ENCODE data around the gene MSRB1. TPM values are rescaled to one million over a fixed set of nuclear protein-coding genes. Genes with fewer than 3 reads are reported as not detected.

The MSRB1 gene
- total and polyA plus RNA-seq, 9 of the 15 experiments (the other 6 are each of a cell fraction or from before 2014, with no cell fraction given) = 5.4 to 33.7 (median 25.7) TPM

DNA sequence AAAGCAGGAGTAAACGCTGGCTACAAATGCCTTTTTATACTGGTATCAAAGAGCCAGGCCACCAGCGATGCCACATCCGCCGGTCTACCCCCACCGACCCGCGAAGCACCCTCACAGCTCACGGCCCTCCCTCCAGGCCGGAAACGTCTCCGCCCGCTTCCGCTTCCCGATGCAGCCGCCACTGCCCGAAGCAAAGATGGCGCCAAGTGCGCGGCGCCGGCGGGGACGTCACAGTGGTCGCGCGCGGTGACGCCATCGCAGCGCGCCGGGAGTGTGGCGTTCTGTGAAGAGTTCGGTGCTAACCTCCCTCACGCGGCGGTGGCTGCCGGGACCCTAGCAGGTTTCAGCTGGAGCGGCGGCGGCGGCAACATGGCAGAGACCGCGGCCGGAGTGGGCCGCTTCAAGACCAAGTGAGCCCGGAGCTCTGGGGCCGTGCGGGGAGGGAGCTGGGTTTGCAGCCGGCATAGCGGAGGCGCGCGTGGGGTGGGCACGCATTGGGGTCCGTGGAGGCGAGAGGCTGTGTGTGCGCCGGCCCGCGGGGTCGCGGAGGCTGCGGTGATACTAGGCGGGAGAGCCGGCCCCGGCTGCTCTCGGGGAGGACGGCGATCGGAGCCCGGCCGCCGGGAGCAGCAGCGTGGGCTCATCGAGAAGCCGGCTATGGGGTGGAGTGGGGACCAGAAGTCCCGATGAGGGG is 28.9 kb upstream of the MSRB1 start, which contains the start of gene TBL3 (continued):
- TF ChIP-seq, protein P1, sequence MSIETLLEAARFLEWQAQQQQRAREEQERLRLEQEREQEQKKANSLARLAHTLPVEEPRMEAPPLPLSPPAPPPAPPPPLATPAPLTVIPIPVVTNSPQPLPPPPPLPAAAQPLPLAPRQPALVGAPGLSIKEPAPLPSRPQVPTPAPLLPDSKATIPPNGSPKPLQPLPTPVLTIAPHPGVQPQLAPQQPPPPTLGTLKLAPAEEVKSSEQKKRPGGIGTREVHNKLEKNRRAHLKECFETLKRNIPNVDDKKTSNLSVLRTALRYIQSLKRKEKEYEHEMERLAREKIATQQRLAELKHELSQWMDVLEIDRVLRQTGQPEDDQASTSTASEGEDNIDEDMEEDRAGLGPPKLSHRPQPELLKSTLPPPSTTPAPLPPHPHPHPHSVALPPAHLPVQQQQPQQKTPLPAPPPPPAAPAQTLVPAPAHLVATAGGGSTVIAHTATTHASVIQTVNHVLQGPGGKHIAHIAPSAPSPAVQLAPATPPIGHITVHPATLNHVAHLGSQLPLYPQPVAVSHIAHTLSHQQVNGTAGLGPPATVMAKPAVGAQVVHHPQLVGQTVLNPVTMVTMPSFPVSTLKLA (conservative IDR thresholded peaks at IDR 0.05) = peak; percentile 92 to 97
- no peak for TF ChIP-seq TAF15 (IDR thresholded peaks at IDR 0.05; ENCODE audit: low read depth, low read length)
- TF ChIP-seq COPS2 (conservative IDR thresholded peaks at IDR 0.05) = no peak
- TF ChIP-seq MCM5 (IDR thresholded peaks at IDR 0.05; ENCODE audit: low read depth) = no peak
- TF ChIP-seq SMAD2 (IDR thresholded peaks at IDR 0.05; ENCODE audit: low read depth, low read length) = no peak
- TF ChIP-seq, protein P2, sequence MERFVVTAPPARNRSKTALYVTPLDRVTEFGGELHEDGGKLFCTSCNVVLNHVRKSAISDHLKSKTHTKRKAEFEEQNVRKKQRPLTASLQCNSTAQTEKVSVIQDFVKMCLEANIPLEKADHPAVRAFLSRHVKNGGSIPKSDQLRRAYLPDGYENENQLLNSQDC (CRISPR knock-in tag; IDR thresholded peaks at IDR 0.05) = peak; percentile 53; the same call in 1 of the 2 replicates
- TF ChIP-seq, protein P3, sequence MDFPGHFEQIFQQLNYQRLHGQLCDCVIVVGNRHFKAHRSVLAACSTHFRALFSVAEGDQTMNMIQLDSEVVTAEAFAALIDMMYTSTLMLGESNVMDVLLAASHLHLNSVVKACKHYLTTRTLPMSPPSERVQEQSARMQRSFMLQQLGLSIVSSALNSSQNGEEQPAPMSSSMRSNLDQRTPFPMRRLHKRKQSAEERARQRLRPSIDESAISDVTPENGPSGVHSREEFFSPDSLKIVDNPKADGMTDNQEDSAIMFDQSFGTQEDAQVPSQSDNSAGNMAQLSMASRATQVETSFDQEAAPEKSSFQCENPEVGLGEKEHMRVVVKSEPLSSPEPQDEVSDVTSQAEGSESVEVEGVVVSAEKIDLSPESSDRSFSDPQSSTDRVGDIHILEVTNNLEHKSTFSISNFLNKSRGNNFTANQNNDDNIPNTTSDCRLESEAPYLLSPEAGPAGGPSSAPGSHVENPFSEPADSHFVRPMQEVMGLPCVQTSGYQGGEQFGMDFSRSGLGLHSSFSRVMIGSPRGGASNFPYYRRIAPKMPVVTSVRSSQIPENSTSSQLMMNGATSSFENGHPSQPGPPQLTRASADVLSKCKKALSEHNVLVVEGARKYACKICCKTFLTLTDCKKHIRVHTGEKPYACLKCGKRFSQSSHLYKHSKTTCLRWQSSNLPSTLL (IDR thresholded peaks at IDR 0.05) = no peak
- TF ChIP-seq HNRNPH1 (optimal IDR thresholded peaks at IDR 0.05; ENCODE audit: low read depth, low read length) = no peak
- no peak; the same call in 1 of the 2 replicates for TF ChIP-seq XRCC5 (IDR thresholded peaks at IDR 0.05; ENCODE audit: low read depth, low read length)
- TF ChIP-seq HDAC8 (tag; IDR thresholded peaks at IDR 0.05) = no peak
- peak; percentile 79 for TF ChIP-seq POLR2B (IDR thresholded peaks at IDR 0.05; ENCODE audit: low read depth, partially characterized antibody)
- peak; percentile 89 for TF ChIP-seq PCBP1 (IDR thresholded peaks at IDR 0.05; ENCODE audit: low read depth, low read length, poor library complexity, severe bottlenecking)
- TF ChIP-seq CHD1 (IDR thresholded peaks at IDR 0.05; ENCODE audit: low read length) = peak; percentile 58
- peak in 1 of 2 experiments; percentile 96; a peak in 2 of 4 replicates for TF ChIP-seq HDAC1 (IDR thresholded peaks at IDR 0.05)
- no peak for TF ChIP-seq EWSR1 (IDR thresholded peaks at IDR 0.05; ENCODE audit: borderline replicate concordance, low read depth, partially characterized antibody)
- TF ChIP-seq TAF7 (tag; IDR thresholded peaks at IDR 0.05) = no peak
- no peak for TF ChIP-seq MAFG (tag; conservative IDR thresholded peaks at IDR 0.05)
- TF ChIP-seq, protein P4, sequence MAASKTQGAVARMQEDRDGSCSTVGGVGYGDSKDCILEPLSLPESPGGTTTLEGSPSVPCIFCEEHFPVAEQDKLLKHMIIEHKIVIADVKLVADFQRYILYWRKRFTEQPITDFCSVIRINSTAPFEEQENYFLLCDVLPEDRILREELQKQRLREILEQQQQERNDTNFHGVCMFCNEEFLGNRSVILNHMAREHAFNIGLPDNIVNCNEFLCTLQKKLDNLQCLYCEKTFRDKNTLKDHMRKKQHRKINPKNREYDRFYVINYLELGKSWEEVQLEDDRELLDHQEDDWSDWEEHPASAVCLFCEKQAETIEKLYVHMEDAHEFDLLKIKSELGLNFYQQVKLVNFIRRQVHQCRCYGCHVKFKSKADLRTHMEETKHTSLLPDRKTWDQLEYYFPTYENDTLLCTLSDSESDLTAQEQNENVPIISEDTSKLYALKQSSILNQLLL (CRISPR knock-in tag; IDR thresholded peaks at IDR 0.05; ENCODE audit: borderline replicate concordance) = no peak
- TF ChIP-seq, protein P5, sequence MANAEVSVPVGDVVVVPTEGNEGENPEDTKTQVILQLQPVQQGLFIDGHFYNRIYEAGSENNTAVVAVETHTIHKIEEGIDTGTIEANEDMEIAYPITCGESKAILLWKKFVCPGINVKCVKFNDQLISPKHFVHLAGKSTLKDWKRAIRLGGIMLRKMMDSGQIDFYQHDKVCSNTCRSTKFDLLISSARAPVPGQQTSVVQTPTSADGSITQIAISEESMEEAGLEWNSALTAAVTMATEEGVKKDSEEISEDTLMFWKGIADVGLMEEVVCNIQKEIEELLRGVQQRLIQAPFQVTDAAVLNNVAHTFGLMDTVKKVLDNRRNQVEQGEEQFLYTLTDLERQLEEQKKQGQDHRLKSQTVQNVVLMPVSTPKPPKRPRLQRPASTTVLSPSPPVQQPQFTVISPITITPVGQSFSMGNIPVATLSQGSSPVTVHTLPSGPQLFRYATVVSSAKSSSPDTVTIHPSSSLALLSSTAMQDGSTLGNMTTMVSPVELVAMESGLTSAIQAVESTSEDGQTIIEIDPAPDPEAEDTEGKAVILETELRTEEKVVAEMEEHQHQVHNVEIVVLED (CRISPR knock-in tag; IDR thresholded peaks at IDR 0.05) = peak; percentile 90
- TF ChIP-seq RBM17 (IDR thresholded peaks at IDR 0.05; ENCODE audit: borderline replicate concordance, low read depth, low read length) = no peak
- TF ChIP-seq FOSL1 (tag; conservative IDR thresholded peaks at IDR 0.05) = peak; percentile 41
- no peak for TF ChIP-seq BCL6 (CRISPR knock-in tag; IDR thresholded peaks at IDR 0.05)
